NCI-H526 (cell line): ENCODE measurements around the gene KRT14.
A peak's percentile ranks its signal among the peaks of the same experiment; 100 is the strongest.

Source experiments
- DNase-seq, 2 experiments: peaks; one replicate each; lab custom pipeline; 2025; lab: John Stamatoyannopoulos, UW

Gene KRT14

DNA sequence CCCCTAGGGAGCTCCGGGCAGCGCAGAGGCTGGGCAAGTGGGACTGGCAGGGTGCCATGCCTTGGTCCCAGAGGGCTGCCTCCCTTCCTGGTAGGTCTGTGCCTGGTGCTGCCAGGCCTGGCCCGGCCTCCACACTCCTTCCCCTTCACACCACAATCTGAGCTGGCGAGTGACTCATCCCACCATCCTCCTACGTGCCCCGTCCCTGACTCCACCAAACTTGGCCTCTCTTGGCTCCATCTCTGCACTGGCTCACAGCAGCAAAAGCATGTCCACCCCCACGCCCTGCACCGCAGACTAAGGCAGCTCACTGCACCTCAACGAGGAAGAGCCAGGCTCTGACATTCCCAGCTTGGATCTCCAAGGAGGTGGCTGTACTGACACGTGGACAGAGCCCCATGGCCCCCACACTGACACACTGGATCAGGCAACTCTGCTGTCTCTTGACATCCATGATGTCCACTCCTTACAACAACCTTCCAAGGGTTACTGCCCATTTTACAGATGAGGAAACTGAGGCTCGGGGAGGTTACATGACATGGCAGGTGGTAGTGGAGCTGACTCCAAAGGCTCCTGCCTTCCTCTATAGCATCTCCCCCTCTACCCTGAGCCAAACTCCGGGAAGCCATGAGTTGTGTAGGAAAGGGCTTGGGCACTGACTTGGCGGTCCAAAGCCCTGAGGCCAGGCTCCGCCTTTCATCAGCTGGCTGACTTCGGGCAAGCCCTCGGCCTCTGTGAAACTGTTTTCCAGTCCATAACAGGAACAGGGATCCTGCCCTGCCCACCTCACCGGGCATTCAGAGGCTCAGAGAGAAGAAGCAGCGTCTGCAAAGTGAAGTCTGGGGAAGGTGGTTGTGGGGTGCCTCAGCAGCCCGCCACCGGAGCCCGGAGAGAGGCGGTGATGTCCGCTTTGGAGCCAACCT is 38.5 kb downstream of the KRT14 start:
- peak in 1 of 2 experiments; percentile 50 for DNase-seq

DNA sequence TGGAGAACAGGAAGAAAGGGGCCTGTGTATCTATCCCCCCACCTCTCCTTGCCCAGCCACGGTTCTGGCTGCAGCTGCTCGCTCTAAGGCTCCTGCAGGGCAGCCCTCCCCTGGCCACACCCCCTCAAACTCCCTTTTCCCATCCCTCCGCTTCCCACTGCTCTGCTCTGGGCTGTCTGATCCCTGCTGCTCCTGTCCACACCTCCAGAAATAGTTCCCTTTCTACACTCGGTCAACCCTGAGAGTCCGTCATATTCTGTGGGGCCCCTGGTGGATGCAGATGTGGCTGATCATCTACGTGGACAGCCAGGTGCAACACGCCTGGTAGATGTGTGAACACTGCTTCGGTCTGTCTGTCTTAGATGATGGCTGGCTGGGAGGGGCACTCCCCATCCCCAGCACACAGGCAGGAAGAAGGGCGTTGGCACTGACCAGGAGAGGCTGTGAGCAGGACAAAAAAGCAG is 39.3 kb downstream of the KRT14 start:
- no peak for DNase-seq

DNA sequence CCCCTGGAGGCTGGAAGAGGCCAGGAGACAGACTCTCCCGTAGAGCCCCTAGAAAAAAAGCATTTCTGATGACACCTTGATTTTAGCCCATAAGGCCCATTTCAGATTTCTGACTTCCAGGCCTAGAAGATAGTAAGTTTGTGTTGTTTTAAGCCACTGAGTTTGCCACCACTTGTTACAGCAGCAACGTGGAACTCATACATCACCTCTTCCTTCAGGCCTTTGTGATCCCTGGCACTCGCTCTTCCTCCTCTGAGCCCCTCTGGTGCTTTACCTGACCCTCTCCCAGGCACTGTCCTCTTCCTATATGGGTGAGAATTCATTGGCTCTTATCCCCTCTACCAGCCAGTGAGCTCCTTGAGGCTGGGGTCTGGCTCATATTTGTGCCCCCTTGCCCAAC is 39.9 kb downstream of the KRT14 start:
- no peak for DNase-seq

DNA sequence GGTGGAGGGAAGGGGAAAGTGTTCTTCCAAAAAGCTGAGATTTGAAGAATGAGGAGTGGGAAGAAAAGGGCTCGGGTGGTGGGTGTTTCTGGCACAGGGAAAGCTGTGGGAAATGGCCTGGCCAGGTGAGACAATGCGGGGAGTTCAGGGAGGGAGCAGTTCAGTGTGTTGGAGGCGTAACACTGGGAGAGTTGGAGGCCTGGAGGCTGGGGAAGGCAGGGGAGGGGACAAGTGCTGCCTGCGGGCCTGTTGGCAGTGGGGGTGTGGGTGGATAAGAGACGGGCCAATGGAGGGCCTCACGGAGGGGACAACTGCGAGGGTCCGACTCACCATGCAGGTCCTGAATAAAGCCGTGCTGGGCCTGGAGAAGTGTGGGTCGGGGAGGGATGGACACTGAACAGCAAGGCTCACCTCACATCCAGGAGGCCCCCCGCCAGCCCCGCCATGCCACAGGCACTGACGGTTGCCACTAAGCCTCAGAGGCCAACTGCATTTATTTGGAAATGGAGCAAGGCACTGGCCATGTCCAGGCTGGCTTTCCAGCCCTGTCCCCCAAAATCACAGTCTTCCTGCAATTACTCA is 40.8 kb downstream of the KRT14 start:
- no peak for DNase-seq

DNA sequence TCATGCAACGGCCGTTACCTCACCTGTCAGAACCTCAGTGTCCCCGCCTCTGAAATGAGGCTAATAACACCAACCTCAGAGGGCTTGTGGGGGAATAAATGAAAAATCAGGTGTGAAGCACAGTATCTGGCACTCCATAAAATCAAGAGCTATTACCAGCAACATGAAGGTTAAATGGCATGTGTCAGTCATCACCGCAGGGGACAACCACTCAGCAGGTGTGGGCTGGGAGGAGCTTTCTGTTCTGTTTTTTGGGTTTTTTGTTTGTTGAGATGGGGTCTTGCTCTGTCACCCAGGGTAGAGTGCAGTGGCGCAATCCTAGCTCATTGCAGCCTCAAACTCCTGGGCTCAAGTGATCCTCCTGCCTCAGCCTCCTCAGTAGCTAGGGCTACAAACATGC is 41.8 kb downstream of the KRT14 start:
- DNase-seq, result no peak

DNA sequence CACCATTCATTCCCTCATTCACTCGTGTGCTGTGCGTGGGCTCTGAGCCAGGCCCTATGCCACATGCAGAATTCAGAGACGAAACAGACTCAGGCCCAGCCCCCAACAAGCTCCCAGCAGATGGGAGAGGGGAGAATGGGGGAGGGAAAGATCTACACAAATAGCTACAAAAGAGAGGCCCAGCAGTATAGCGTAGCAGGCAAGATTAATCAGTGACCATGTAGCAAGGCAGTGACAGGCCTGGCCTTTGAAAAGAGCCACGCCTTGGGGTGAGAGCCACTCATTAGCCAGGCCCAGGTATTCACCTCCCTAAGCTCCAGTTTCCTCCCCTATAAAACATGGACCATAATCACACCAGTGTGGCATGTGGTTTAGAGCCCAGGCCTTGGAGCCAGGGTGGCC is 42.2 kb downstream of the KRT14 start:
- peak in 1 of 2 experiments; percentile 17 for DNase-seq

DNA sequence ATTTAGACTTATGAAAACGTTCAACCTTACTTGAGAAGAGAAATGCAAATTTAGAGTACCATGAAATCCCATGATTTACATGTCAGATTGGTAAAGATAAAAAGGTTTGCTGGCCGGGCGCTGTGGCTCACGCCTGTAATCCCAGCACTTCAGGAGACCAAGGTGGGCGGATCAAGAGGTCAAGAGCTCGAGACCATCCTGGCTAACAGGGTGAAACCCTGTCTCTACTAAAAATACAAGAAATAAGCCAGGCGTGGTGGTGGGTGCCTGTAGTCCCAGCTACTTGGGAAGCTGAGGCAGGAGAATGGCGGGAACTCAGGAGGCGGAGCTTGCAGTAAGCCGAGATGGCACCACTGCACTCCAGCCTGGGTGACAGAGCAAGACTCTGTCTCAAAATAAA is 43.9 kb downstream of the KRT14 start:
- peak in 1 of 2 experiments; percentile 65 for DNase-seq

DNA sequence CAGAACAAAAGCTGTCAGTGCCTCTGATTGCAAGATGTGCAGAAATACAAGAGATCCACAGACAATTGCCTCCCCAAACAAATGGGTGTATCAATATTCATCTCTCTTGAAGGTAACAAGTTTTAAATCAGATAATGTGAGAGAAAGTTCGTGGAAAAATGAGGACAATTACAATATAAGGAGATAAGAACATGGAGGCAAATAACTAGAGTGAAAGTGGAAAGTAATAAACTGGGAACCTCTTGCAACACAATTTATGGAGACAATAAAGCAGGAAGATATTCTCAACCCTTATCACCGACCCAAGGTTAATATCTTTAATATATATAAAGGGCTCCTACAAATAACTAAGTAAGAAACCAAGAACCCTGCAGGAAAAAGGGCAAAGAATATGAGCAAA is 44.3 kb downstream of the KRT14 start:
- DNase-seq, result no peak

DNA sequence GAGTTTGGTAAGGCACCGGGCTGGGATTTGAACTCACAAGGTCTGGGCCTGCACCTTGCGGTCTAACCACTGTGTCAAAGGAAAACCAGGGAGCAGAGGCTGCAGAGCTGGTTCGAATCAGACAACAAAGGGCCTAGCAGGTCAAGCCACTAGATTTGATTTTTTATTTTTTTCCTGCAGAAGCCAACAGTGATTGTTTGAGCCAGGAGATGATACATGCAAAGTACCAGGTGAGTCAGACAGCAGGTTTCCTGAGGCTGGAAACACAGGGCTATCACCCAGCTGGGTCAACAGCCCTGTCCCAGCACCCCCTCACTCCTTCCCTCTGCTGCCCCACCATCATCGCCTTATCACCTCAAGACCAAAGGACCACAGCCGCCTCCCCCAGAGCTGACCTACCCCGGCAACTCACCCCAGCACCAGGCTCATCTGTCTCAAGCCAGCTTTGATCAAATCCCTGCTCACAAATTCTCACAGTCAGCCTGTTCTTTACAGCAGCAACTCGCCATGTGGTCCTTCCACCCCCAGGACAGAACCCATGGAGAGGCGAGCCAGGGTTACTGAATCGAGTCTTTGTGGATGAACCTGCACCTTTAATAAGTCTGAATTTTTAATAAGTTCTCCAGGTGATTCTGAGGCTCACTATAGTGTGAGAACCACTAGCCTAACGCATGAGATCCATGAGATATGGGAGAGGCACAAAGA is 45.6 kb downstream of the KRT14 start:
- peak; percentile 71 to 85 for DNase-seq

DNA sequence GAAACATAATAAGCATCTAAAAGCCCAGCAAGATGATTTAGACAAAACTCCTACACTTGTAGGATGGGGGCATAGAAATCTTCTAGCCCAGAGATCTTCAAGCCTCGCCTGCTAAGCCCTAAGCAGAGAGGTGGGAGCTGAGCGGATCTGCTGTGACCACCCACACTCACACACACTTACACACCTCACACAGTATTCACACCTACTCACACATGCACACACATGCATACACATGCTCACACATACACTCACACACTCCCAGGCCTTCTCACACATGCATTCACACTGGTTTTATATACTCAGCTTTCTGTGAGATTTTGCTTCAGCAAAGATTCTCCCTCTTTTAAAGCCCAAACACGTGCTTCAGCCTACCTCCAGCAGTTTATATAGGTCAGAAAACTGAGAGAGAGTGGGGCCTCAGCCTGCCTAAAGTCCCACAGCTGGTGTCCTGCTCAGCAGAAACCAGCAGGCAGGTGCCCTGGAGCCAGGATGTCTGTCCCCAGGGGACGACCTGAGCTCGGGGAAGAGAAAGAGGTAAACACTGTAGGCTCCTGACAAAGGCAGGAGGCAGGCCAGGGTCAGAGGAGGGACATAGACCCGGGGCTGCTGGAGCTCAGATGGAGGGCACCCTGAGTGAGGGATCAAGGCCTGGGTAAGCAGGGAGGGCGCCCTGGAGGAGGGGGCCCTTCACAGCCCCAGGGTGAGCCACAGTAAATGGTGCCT is 46.6 kb downstream of the KRT14 start:
- DNase-seq, result peak; percentile 54 to 71

DNA sequence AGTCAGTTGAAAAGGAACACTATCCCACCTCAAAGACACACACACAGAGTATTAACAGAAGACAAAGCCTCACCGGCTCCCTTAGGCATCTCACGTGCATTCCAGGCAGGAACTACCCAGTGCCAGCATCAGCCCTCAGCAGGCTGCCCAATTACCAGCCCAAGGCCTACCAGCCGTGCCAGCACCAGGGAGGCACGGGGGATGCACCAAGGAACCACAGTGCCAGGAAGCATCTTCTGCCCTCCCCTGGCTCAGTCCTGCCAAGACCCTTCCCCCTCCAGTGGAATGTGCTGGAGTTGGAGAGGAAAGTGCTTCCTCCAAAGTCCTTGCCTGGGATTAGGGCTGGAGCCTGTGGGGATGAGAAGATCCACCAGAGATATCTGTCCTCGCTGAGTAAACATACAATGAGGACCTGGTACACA is 47.6 kb downstream of the KRT14 start:
- DNase-seq, result no peak

DNA sequence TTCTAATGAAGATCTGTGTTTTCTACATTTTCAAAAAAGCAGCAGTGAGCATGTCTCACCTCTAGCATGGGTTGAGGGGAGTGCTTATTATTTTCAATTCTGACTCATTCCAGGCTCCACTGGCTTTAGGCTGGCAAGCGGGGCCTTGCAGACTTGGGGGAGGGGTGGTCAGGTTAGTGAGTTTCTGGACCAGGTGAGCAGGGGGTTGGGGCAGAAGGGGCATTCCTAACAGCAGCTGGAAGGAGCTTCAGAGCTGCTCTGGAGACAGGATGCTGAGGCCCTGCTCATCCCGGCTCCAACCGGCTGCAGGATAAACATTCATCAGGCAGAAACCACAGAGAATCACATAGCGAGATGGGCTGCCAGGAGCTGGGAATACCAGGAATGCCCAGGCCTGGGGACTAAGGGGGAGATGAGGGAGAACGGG is 48.1 kb downstream of the KRT14 start:
- DNase-seq, result no peak

DNA sequence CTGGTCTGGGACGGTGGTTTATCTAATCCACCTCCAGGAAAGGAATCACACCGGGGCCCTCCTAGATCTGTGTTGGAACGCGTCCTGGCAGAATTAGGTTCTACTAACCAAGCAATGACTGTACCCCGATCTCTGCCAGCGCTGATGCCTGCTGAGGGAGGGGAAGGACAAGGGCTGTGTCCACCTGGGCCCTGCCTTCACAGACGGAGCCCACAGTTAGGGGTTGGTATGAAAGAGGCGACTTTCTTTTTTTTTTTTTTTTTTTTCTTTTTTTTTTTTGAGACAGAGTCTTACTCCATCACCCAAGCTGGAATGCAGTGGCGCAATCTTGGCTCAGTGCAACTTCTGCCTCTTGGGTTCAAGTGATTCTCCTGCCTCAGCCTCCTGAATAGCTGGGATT is 48.7 kb downstream of the KRT14 start:
- no peak for DNase-seq

DNA sequence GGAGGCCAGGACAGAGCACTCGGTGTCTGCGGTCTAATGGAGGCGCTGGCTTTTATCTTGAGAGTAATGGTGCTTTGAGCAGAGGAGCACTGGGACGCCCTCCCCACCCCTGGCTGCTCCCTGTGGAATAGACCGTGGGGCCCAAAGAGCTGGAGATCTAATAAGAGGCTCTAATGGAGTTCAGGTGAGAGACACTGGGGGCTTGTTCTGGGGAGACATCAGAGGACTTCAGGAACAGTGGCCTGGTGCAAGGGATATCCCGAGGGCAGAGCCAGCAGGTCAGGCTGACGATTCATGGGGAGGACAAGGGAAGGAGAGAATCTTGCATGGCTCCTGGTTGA is 49.1 kb downstream of the KRT14 start:
- DNase-seq, result no peak

DNA sequence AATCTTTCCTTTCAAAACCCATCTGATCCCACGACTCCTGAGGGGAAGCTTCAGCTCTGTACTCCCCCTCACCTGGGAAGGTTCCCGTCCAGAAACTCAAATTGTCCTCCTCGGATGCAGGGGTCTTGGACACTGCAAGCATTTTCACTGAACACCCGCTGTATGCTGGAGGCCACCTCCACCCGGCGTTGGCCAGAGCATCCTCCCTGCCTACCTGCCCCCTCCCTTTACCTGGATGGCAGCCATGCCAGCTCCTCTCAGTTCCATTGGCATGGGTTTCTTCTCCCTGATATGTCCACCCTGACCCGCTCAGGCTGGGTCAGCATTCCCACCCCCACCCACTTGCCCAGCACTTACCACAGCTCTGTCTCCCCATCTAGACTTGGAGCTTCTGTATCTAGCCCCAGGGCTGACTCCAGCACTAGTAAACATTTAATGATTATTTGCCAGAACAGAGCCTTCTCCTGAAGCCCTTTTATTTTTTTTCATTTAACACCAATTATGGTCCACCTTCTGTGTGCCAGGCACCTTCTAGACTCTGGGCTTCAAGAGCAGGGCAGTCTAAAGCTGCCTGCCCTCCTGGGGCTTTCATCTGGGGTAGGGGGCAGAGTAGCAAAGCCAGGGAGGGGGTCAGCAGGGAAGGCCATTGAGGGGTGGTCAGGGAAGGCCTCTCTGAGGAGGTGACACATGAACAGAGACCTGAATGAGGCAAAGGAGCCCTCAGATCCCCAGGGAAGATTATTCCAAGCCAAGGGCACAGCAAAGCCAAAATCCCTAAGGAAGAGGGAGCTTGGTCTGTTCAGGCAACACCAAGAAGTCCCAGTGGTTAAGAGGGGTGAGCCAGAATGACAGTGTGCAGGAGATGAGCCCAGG is 49.7 kb downstream of the KRT14 start:
- DNase-seq, result no peak

DNA sequence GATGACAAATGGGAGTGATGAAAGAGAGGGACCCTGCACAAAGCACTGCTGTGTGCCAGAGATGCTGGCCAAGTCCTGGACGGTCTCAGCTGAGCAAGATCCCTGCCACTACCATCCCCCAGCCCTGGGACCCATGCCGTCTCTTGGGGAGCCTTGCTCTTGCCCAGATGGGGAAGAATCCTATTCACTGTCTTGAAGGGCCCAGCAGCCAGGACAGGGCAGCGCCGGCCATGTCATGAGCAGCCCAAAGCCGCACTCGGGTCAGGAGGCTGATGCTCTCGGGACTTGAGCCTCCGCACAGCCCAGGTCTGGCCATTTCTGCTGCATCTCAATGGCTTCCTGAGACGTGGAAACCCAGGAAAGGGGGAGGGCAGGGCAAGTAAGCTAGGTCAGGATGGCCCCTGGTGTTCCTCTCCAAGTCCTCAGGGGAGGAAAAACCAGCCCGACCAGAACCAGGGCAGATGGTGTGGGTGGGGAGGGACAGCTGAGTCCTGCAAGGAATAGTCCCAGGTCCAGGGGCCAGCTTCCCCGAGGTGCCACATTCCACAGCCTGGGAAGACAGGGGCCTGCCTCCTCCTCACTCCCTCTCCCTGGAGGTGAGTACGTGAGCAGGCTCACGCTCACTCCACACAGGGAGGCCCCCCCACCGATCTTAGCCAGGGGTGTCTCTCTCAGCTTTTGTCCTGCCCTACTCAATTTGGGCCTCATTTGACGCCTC is 50.8 kb downstream of the KRT14 start:
- DNase-seq, result no peak

DNA sequence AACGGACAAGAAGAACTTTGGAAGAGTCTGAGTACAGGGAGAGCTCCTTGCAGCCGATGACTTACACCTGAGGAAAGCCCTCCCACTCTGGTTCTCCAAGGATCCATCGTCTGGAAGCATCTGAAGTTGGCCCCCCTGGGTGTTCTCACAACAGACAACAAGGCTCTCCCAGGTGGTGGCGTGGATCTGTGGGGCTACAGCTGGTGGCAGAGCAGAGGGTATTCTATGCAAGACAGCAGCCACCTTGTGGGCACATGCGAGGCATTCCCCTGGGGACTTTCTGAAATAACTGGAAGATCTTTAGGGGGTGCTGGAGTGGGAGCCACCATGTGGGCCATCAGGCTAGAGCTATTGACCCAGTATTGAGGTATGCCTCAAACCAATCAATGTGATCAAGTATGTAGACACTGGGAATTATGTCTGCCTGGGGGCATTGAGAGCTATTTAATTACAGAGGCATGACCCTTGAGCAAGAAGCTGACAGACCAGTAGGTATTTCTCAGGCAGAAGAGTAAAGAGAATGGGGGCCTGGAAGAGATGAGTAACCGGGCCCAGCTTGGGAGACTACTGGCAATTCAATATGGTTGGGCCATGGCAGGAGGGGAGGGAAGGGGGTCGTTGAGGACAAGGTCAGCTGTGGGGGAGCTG is 51.7 kb downstream of the KRT14 start:
- DNase-seq, result no peak

DNA sequence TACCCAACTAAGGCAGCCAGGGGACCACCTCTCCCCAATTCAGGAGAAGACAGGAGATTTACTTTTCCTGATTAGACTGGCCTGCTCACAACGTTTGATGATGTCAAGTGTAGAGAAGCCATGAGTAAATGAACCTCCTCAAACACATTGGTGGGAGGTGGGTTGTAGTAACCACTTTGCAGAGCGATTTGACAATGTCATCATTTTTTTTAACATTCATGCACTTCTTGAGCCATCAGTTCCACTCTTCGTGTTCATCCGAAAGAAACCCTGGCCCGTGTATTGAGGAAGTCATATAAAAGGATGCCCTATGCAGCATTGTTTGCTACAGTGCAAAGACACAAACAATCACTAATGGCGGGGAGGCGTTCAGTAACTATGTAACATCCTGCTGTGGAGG is 53.1 kb downstream of the KRT14 start:
- no peak for DNase-seq

DNA sequence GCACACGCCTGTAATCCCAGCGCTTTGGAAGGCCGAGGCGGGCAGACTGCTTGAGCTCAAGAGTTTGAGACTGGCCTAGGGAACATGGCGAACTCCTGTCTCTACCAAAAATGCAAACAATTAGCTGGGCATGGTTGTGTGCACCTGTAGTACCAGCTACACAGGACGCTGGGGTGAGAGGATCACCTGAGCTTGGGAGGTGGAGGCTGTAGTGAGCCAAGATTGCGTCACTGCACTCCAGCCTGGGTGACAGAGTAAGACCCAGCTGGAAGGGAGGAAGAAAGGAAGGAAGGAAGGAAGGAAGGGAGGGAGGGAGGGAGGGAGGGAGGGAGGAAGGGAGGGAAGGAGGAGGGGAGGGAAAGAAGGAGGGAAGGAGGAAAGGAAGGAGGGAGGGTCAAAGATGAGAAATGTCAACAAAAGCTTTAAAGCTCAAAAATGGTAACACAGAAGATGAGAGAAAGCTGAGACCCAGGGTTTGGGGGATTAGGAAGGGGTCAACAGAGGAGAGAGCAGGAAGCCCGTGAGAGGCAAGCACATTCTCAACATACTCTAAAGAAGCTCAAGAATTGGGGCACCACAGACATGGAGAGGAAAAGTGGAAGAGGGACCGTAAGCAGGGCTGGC is 53.6 kb downstream of the KRT14 start:
- DNase-seq, result no peak
